Mesothelial cell of epicardium (in vitro differentiated cells): ENCODE measurements around the gene TBC1D4. TPM values are rescaled to one million over a fixed set of nuclear protein-coding genes. Genes with fewer than 3 reads are reported as not detected.
"Not testable (repeated sequence)": the region's sequence is repeated elsewhere in the genome, so short reads cannot be mapped to it uniquely, and the experiment has no call there.

Experiments used
- DNase-seq, 2 experiments: peaks; one replicate each; pipeline ENCODE4 v3.0.0; 2021; ENCODE audit warnings: low spot score in 2 of 2; ENCODE audit not compliant: unreplicated experiment in 2 of 2
- H3K27ac Mint-ChIP-seq: 2 replicates; pipeline ENCODE4 v1.8.0; 2021; ENCODE audit warnings: mixed read lengths
- H3K27me3 Mint-ChIP-seq: 2 replicates; pipeline ENCODE4 v1.8.0; 2021; ENCODE audit warnings: low read depth, mixed read lengths
- H3K36me3 Mint-ChIP-seq: 2 replicates; pipeline ENCODE4 v1.8.0; 2021; ENCODE audit warnings: mixed read lengths
- H3K4me1 Mint-ChIP-seq: 2 replicates; pipeline ENCODE4 v1.8.0; 2021; ENCODE audit warnings: mixed read lengths
- H3K4me3 Mint-ChIP-seq: 2 replicates; pipeline ENCODE4 v1.8.0; 2021; ENCODE audit warnings: mild to moderate bottlenecking, moderate library complexity, mixed read lengths
- H3K9me3 Mint-ChIP-seq: 2 replicates; pipeline ENCODE4 v1.8.0; 2021; ENCODE audit warnings: mixed read lengths
- total RNA-seq: library from RNA; stranded (reverse); gene quantifications from 3 replicates; pipeline ENCODE4 v1.2.1, GENCODE V29; 2021
- TF ChIP-seq, protein P1 (sequence below): fragments of 200-600 bp; sonication (generic); IDR thresholded peaks from one replicate; pipeline ENCODE4 v1.5.0; 2021; ENCODE audit warnings: antibody characterized with exemption; ENCODE audit not compliant: unreplicated experiment

Gene TBC1D4
- total RNA-seq, 1 donor from 2014 or later, result 20.5 TPM

DNA sequence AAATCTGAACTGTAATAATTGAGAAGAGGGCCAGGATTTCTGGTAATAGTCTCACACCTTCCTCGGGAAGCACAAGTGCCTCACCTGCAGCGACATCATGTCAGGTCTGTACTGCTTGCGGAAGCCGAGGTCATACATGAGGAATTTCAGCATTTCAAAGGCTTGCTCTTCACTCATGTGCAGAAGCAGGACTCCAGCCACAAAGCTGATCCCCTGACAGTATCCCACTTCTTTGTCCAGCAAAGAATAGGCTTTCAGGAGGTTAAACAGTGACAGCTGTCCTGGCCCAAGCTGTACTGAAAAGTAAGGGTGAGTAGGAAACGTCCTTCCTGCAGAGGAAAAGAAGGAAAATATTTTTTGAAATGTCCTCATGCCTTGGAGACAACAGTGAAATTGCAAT lies 182.7 kb downstream of the TBC1D4 start:
- no peaks in the 10 kb centered on the region for H3K9me3 Mint-ChIP-seq
- DNase-seq, result no peak
- no peak overlapping the region for H3K27ac Mint-ChIP-seq
- H3K27me3 Mint-ChIP-seq, result no peaks in the 10 kb centered on the region
- no peaks in the 10 kb centered on the region for H3K36me3 Mint-ChIP-seq
- TF ChIP-seq, protein P1, sequence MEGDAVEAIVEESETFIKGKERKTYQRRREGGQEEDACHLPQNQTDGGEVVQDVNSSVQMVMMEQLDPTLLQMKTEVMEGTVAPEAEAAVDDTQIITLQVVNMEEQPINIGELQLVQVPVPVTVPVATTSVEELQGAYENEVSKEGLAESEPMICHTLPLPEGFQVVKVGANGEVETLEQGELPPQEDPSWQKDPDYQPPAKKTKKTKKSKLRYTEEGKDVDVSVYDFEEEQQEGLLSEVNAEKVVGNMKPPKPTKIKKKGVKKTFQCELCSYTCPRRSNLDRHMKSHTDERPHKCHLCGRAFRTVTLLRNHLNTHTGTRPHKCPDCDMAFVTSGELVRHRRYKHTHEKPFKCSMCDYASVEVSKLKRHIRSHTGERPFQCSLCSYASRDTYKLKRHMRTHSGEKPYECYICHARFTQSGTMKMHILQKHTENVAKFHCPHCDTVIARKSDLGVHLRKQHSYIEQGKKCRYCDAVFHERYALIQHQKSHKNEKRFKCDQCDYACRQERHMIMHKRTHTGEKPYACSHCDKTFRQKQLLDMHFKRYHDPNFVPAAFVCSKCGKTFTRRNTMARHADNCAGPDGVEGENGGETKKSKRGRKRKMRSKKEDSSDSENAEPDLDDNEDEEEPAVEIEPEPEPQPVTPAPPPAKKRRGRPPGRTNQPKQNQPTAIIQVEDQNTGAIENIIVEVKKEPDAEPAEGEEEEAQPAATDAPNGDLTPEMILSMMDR, result no peak
- no peak overlapping the region for H3K4me3 Mint-ChIP-seq
- H3K4me1 Mint-ChIP-seq, result peaks cover 39% of the 10 kb centered on the region

DNA sequence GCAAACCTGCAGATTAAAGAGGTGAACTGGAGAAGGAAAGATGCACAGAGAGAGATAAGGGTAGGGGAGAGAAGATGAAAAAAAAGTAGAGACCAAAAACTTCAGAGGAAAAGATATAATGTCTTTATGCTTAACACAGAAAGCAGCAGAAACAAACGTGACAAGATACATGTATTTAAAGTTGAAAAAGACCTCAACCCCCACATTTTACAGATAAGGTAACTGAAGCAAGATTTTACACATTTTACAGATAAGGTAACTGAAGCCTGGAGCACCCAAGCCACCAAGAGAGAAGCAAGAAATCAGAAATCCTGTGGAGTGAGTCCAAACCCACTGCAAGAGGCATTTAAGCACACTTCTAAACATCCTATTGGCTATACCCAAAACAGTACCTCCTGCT lies 185.3 kb downstream of the TBC1D4 start:
- Mint-ChIP-seq H3K4me3 (no peak overlapping the region), H3K27ac (no peak overlapping the region), H3K27me3 (no peaks in the 10 kb centered on the region), H3K9me3 (no peaks in the 10 kb centered on the region), H3K36me3 (peaks cover 3% of the 10 kb centered on the region), H3K4me1 (peaks cover 39% of the 10 kb centered on the region)
- DNase-seq, result no peak
- TF ChIP-seq, protein P1, result no peak

- TF ChIP-seq, protein P1, result no peak
- Mint-ChIP-seq H3K27me3 (no peaks in the 10 kb centered on the region), H3K36me3 (peaks cover 3% of the 10 kb centered on the region), H3K4me1 (peaks cover 33% of the 10 kb centered on the region), H3K4me3 (no peak overlapping the region), H3K27ac (no peak overlapping the region), H3K9me3 (no peaks in the 10 kb centered on the region)
- DNase-seq, result no peak
Observed at GRCh38 chr13:75295201-75295600, 186.8 kb downstream of the TBC1D4 start.

DNA sequence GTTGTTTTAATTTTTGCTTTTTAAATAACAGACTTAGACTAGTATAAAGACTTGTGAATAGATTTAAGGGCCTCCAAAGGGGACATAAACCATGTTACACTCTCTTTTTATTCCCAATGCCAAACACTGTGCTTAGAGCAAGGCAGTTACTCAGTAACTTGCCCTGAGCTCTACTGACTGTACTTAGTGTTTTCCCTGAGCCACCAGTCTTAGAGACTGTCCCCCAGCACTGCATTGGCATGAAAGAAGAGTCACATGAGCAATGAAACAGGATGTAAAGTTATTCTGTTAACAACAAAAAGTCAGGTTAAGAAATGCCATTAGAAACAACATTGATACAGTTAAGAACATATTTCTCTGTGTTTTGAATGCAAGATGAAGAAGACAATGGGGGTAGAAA lies 187.9 kb downstream of the TBC1D4 start:
- H3K4me1 Mint-ChIP-seq, result peaks cover 26% of the 10 kb centered on the region
- H3K9me3 Mint-ChIP-seq, result no peaks in the 10 kb centered on the region
- TF ChIP-seq, protein P1, result no peak
- no peaks in the 10 kb centered on the region for H3K27me3 Mint-ChIP-seq
- no peak for DNase-seq
- no peak overlapping the region for H3K27ac Mint-ChIP-seq
- no peak overlapping the region for H3K4me3 Mint-ChIP-seq
- peaks cover 3% of the 10 kb centered on the region for H3K36me3 Mint-ChIP-seq

DNA sequence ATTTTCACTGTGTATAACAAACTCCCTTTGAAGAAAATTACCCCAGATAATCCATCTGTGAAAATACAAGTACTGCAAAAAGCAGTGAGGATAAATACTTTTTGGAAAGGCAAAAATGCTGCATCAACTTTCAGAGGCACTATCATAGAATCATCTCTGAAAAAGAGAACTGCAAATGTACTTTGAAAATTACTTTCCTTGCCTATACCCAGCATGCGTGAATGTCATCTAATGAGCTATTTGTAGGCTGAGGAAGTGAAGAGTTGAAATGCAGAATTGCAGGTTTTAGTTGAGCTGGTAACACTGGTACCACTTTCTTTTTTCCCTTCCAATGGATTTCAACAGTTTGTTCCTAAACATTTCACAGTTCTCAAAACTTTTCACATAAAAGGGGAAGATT lies 196.7 kb downstream of the TBC1D4 start:
- no peaks in the 10 kb centered on the region for H3K4me1 Mint-ChIP-seq
- H3K36me3 Mint-ChIP-seq, result peaks cover 35% of the 10 kb centered on the region
- no peaks in the 10 kb centered on the region for H3K27me3 Mint-ChIP-seq
- TF ChIP-seq, protein P1, result no peak
- H3K9me3 Mint-ChIP-seq, result peaks cover 33% of the 10 kb centered on the region
- DNase-seq, result no peak
- H3K27ac Mint-ChIP-seq, result no peak overlapping the region
- no peak overlapping the region for H3K4me3 Mint-ChIP-seq

- Mint-ChIP-seq H3K4me1 (no peaks in the 10 kb centered on the region), H3K36me3 (peaks cover 21% of the 10 kb centered on the region), H3K27ac (no peak overlapping the region), H3K9me3 (peaks cover 65% of the 10 kb centered on the region), H3K27me3 (no peaks in the 10 kb centered on the region), H3K4me3 (no peak overlapping the region)
- DNase-seq, result no peak
- TF ChIP-seq, protein P1, result no peak
Observed at GRCh38 chr13:75279834-75280369, 202.1 kb downstream of the TBC1D4 start.

DNA sequence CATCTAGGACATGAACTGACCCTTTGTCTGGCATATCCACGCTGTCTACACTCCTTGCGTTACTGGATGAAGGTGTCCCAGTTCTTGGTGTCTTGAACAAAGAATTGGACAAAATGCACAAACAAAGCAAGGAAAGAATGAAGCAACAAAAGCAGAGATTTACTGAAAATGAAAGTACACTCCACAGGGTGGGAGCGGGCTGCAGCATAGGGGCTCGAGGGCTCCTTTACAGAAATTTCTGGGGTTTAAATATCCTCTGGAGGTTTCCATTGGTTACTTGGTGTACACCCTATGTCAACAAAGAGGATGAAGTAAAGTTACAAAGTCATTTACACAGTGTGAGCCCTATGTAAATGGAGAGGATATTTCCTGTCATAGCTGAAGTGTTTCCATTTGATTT lies 208.3 kb downstream of the TBC1D4 start:
- H3K27ac Mint-ChIP-seq, result not testable (repeated sequence)

More for the DNA sequence above, 208.3 kb downstream of the TBC1D4 start:
- H3K27me3 Mint-ChIP-seq, DNase-seq, H3K36me3 Mint-ChIP-seq, H3K4me1 Mint-ChIP-seq, H3K4me3 Mint-ChIP-seq: not testable (repeated sequence)
- H3K9me3 Mint-ChIP-seq, result peaks cover 34% of the 10 kb centered on the region
